ENCODE results near the gene HOXB4. TPM values are rescaled to one million over a fixed set of nuclear protein-coding genes. Genes with fewer than 3 reads are reported as not detected.

Gene HOXB4
- polyA plus RNA-seq, 4 donors = 9.3 to 12.7 (median 10.8) TPM

GRCh38 chr17:48575066-48575582, 3.0 kb downstream of the HOXB4 start:
- DNase-seq (ENCODE audit: low read depth in 4 of 4, low spot score in 3 of 4) = no peak

- no peak for DNase-seq (ENCODE audit: low read depth in 4 of 4, low spot score in 3 of 4)
These were observed 3.6 kb downstream of the HOXB4 start for GRCh38 chr17:48574505-48575065.

GRCh38 chr17:48571826-48572417, 6.2 kb downstream of the HOXB4 start:
- no peak for DNase-seq (ENCODE audit: low read depth in 4 of 4, low spot score in 3 of 4)

- no peak for DNase-seq (ENCODE audit: low read depth in 4 of 4, low spot score in 3 of 4)
These were observed 6.9 kb downstream of the HOXB4 start for GRCh38 chr17:48571024-48571818.

- no peak for DNase-seq (ENCODE audit: low read depth in 4 of 4, low spot score in 3 of 4)
These were observed 7.7 kb downstream of the HOXB4 start for GRCh38 chr17:48570325-48571023.

- DNase-seq (ENCODE audit: low read depth in 4 of 4, low spot score in 3 of 4) = no peak
These were observed 8.4 kb downstream of the HOXB4 start for GRCh38 chr17:48569674-48570324.

- no peak for DNase-seq (ENCODE audit: low read depth in 4 of 4, low spot score in 3 of 4)
These were observed 8.9 kb downstream of the HOXB4 start for GRCh38 chr17:48569240-48569582.

- no peak for DNase-seq (ENCODE audit: low read depth in 4 of 4, low spot score in 3 of 4)
These were observed 9.5 kb downstream of the HOXB4 start for GRCh38 chr17:48568499-48569239.

GRCh38 chr17:48567646-48568354, 10.3 kb downstream of the HOXB4 start:
- no peak for DNase-seq (ENCODE audit: low read depth in 4 of 4, low spot score in 3 of 4)

- no peak for DNase-seq (ENCODE audit: low read depth in 4 of 4, low spot score in 3 of 4)
These were observed 10.9 kb downstream of the HOXB4 start for GRCh38 chr17:48567209-48567608.

- DNase-seq (ENCODE audit: low read depth in 4 of 4, low spot score in 3 of 4) = no peak
These were observed 11.4 kb downstream of the HOXB4 start for GRCh38 chr17:48566717-48567116.

GRCh38 chr17:48565925-48566710, 12.0 kb downstream of the HOXB4 start:
- DNase-seq (ENCODE audit: low read depth in 4 of 4, low spot score in 3 of 4) = no peak

- no peak for DNase-seq (ENCODE audit: low read depth in 4 of 4, low spot score in 3 of 4)
These were observed 13.1 kb downstream of the HOXB4 start for GRCh38 chr17:48565022-48565554.

GRCh38 chr17:48564188-48565021, 13.7 kb downstream of the HOXB4 start:
- no peak for DNase-seq (ENCODE audit: low read depth in 4 of 4, low spot score in 3 of 4)

- DNase-seq (ENCODE audit: low read depth in 4 of 4, low spot score in 3 of 4) = no peak
These were observed 14.3 kb downstream of the HOXB4 start for GRCh38 chr17:48563867-48564187.

GRCh38 chr17:48563385-48563838, 14.7 kb downstream of the HOXB4 start:
- DNase-seq (ENCODE audit: low read depth in 4 of 4, low spot score in 3 of 4) = no peak

GRCh38 chr17:48562934-48563333, 15.2 kb downstream of the HOXB4 start:
- no peak for DNase-seq (ENCODE audit: low read depth in 4 of 4, low spot score in 3 of 4)
